GM12878 (cell line): Measurements from ENCODE around the gene HCN4.

ENCODE experiments used
- POLR2A ChIP-seq: IDR thresholded peaks from 2 replicates; pipeline ENCODE4 v1.6.1; 2011; ENCODE audit warnings: low read depth, mild to moderate bottlenecking, low read length
- TF ChIP-seq, protein P1 (sequence below), 3 experiments: IDR thresholded peaks in 2 of 3; conservative IDR thresholded peaks in 1 of 3; 2 replicates each; pipeline ENCODE4 v1.5.1; 2011; ENCODE audit warnings: low read depth in 3 of 3, low read length in 3 of 3, mild to moderate bottlenecking in 3 of 3, control low read depth in 2 of 3, moderate library complexity in 2 of 3, inconsistent platforms in 1 of 3, mixed read lengths in 1 of 3; ENCODE audit not compliant: control insufficient read depth in 2 of 3, insufficient read depth in 1 of 3; ENCODE audit errors: extremely low read depth in 1 of 3

DNA sequence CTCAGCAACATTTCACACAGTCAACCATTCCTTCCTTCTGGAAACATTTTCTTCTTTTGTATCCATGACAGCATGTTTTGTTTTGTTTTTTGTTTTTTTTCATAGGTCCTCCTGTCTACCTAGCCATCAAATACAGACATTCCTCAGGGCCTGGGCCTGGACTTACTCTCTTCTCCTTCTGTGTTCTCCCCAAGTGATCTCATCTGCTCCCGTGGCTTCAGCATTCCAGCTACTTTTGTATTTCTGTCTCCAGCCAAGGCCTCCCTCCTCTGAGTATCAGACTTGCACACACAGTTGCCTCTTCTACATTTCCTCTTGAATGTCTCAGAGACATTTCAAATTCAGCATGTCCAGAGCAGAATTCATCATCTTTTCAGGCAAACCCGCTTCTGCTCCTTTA lies 82.4 kb downstream of the HCN4 start:
- TF ChIP-seq, protein P1, sequence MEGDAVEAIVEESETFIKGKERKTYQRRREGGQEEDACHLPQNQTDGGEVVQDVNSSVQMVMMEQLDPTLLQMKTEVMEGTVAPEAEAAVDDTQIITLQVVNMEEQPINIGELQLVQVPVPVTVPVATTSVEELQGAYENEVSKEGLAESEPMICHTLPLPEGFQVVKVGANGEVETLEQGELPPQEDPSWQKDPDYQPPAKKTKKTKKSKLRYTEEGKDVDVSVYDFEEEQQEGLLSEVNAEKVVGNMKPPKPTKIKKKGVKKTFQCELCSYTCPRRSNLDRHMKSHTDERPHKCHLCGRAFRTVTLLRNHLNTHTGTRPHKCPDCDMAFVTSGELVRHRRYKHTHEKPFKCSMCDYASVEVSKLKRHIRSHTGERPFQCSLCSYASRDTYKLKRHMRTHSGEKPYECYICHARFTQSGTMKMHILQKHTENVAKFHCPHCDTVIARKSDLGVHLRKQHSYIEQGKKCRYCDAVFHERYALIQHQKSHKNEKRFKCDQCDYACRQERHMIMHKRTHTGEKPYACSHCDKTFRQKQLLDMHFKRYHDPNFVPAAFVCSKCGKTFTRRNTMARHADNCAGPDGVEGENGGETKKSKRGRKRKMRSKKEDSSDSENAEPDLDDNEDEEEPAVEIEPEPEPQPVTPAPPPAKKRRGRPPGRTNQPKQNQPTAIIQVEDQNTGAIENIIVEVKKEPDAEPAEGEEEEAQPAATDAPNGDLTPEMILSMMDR (IDR thresholded peaks at IDR 0.05 in 2 of 3, conservative IDR thresholded peaks at IDR 0.05 in 1 of 3; ENCODE audit: control insufficient read depth in 2 of 3, extremely low read depth in 1 of 3, insufficient read depth in 1 of 3, low read depth in 3 of 3, low read length in 3 of 3), result no peak
- no peak for TF ChIP-seq POLR2A
